DMS153 (cell line): ENCODE data around the gene NR5A1.
A peak's percentile ranks its signal among the peaks of the same experiment; 100 is the strongest.

Experiments used
- DNase-seq: peaks from one replicate; lab custom pipeline; 2025; lab: John Stamatoyannopoulos, UW

NR5A1 gene

DNA sequence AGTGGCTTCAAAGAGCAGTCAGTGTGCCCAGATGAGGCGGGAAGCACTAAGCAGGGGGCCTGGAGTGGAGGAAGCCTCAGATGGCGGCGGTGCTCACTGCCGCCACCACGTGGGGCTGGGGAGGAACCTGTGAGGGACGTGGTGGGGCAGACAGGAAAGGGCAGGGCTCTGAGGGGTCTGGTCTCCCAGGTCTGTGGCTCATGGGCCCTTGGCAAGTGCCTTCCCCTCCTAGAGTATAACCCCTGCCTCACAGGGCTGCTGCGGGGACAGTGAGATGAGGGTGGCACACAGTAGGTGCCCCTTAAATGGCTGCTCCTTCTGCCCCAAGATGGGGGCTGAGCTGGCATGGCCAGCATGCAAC, 26.6 kb downstream of the NR5A1 start:
- DNase-seq = no peak

DNA sequence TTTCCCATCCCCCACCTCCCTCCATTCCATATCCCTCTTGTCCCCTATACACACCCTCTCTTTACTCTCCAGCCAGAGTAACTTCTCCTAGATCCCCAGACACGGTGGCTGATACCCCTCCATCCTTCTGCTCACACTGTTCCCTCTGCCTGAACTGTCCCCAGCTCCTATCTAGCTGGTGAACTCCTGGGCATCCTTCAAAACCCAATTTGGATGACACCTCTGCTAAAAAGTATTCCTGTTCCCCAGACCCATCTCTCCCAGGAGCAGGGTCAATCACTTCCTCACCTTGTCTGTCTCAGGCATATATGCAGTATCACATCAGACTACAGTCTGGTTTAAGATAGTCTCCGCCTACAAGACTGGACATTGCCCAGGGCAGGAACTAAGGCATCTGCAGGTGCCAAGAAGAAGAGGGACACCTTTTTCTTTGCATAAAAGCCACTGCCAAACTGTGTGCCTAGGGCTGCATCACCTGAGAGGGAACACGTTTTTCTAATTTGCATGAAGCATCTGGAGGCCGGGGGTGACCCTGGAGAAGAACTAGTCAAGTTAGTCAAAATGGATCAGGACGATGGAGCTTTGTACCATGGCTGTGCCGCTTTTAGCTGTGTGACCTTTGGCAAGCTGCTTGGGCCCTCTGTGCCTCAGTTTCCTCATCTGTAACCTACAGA, 27.1 kb downstream of the NR5A1 start:
- no peak for DNase-seq

DNA sequence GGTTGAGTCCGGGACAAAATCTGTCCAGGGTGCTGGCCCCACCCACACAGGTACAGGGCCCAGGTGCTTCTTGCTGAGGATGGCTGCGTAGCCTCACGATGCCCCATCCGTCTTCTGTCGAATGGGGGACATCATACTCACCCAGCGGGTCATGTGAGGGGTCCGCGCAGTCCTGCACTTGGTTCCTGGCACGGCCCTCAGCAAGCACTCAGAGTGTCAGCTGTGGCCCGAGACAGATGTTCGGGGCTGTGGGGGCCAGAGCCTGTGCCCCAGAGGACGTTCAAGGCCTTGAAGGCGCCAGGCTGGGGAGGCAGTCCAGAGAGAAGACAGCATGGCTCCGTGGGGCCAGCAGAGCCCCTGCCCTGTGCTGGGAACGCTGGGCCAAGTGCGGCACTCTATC, 27.8 kb downstream of the NR5A1 start:
- DNase-seq = no peak

DNA sequence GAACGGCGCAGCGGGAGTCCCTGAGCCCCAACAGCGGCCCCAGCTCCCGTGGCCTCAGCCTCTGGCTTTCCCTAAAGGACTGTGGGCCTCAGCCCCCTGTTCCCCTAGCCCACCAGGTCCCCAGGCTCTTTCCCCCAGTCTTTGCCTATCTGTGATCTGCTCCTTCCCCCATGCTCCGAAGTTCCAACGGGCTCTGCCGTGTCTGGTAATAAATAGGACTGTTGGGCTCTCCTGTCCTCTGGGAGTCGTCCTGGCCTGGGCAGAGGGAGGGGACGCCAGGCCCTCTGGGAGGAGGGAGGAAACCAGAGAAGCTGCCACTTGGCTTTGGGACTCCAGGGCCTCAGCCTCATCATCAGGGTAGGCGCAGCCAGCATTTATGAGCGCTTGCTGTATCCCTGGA, 28.8 kb downstream of the NR5A1 start:
- DNase-seq = peak; percentile 67

DNA sequence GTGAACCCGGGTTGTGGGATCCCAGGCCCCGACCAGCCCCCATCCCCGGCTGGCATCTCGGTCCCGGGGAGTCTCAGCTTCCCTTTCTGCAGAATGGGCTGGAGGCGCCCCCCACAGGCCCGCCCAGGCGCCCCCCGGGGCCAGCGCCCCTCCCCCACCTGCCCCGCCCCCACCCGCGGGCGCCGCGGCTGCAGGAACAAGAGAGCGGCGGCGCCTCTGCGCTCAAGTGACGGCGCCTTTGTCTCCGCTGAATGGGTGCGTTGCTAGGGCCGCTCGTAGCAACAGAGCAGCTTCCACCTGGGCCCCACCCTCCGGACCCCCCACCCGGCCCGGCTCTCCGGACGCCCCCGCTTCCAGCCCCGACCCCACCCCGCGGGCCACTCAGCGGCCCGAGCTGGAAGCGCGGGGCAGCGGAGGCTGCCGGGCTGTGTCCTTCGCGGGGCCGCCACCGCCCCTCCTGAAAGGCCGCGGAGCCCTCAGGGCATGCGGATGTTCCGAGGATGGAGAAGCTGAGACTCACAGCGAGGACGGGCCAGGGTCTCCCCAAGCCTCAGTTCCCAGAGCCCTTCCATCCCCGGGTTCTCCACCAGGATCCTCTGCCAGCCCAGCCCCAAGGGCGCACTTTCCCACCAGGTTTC, 29.4 kb downstream of the NR5A1 start:
- peak; percentile 26 for DNase-seq

DNA sequence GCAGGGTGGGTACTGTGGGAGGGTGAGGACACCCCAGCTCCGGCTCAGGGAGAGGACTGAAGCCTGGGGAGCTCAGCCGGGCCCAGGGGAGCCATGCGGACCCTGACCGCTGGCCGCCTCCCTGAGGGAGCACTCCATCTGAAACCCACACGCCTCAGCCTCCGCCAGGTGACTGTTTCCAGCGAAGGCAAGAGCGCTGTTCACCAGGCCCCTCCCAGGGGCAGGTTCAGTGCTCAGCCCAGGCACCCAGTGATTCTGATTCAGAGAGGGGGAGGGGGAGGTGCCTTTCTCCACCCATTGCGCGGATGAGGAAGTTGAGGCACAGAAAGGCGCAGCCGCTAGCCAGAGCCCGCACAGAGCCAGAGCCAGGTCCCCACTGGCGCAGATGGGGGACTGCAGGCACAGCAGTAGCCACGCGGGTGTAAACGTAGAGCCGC, 30.0 kb downstream of the NR5A1 start:
- DNase-seq = peak; percentile 32

DNA sequence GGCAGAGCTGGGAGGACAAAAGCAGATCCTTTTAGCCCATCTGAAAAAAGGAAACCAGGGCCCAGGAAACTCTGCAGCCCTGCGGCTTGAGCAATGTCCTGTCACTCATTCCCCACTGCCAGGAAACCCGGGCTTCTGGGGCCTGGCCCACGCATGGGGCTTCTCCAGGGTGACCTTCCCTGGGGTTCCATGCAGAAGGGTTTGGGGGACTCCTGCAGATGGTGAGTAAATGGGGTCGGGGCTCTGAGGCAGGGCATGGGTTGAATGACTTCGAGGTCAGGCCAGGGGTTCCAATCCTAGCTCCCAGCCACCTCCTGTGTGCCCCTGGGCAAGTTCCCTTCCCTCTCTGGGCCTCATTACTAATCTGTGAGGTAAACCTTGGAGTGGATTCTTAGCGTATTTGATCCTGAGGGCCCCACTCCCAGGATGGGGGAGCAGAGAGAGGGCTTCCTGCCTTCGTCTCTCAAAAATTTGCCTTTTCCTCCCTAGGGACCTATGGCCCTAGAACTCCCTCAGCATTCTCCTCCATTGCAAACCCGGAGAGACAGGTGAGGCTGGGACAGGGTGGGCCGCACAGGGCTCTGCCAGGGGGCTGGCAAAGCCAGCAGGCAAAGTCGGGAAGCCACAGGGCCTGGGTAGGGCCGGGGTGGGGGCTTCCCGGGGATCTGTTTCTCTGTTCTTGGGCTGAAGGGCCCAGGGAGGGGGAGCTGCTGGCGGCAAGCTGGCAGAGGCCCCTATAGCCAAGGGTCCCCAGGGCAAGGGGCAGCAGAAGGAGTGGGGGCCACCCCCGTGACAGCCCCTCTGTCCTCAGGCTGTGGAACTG, 31.1 kb downstream of the NR5A1 start:
- DNase-seq = no peak

DNA sequence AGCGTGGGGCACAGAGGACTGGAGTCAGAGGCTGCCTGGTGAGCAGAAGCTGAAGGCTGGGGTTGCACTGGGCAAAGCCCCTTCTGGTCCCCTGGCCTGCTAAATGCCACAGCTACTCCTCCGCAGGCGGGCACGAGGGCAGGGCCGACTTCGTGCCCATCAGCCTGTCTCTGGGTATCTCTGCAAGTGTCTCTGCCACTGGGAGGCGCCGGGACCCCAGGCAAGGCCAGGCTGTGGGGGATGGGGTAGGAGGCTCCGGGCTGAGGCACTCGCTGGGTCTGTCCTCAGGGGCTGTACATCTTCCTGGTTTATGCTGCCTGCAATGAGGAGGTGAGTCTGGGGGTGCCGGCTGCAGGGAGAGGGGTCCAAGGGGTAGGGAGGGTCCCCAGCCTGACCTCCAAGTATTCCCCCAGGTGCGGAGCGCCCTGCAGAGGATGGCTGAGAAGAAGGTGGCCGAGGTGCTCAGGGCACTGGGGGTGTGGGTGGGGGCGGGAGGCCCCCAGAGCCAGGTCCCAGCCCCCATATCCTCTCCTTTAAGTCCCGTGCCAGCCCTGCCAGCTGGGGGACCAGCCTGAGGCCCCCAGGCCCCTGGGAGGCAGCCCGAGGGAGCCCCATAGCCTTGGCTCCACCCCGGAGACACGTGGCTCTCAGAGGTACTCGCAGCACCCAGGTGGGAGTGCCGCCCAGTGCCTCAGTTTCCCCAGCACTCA, 31.9 kb downstream of the NR5A1 start:
- DNase-seq = no peak

DNA sequence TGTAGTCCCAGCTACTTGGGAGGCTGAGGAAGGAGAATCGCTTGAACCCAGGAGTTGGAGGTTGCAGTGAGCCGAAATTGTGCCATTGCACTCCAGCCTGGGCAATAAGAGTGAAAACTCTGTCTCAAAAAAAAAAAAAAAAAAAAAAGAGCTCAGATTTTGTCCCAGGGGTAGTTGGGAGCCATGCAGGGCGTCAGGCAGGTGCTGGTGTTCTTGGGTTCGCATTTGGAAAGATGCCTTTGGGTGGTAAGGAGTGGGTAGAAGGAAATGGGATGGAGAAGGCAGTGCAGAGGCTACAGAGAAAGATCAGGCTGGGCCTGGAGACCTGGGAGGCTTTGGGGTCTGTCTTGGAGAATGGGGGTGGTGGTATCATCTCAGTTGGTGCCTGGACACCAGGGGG, 33.0 kb downstream of the NR5A1 start:
- DNase-seq = no peak

DNA sequence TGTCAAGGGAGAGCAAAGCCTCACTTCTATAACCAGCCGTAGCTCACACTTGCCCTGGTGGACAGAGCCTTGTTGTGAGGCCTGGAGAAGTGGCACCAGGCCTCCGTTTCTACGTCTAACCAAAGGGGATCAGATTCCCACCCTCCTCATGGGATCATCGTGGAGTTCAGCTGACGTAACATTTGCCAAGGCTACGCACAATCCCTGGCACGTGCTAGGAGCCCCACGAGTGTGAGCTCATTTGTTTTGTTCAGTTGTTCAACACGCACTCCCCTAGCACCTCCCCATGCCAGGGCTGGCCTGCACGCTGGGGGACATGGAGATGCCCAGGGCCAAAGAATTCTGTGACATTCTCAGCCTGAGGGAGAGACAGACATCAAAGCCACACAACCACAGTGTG, 33.9 kb downstream of the NR5A1 start:
- no peak for DNase-seq

DNA sequence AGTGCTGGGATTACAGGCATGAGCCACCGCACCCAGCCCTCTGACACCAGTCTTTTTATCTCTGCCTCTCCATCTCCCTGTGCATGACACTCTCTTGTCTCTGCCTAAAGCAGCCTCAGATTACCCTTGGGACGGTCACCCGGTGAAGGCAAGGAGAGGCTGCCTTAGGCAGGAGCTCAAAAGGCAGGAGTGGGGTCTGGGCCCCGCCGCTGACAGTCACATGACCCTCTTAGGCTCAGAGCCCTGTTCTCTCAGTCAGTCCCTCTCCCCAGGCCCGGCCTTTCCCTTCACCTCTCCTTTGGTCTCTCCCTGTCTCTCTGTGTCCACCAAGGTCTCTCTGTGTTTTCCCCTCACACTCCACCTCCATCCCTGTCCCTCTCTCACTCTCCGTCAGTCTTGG, 34.4 kb downstream of the NR5A1 start:
- DNase-seq = no peak

DNA sequence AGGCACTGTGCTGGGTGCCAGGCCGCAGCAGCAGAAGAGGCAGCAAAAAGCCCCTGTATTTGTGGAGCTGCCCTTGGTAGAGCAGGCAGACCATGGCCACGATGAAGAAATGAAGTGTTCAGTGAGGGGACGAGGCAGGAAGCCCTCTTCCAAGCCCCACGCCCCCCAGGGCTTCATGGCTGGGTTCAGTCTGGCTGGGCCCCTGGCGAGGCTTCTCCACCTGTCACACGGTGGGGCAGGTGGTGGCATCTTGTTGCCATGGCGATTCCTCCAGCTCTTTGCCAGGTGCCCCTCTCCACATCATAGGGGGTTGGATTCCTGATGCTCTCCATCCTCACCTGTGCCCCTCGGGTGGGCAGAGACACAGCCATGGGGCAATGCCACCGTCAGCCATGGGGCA, 35.4 kb downstream of the NR5A1 start:
- no peak for DNase-seq

DNA sequence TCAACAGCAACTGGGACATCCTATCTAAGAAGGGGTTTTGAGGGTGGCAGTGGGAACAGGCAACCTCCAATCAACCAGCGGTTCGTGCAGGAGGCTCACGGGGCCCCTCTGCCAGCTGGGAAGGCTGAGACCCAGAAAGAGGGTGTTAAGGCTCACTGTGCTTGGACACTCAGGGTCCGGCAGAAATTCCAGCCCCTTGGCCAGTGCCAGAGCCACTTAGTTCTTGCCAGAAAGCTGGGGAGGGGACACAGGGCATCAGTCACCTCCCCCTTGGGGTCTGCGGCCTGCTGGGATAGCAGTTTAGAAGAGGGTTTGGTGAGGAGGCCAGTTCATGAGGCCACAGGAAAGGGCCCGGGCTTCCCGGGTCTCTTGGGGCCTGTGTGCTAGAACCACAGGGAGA, 36.5 kb downstream of the NR5A1 start:
- no peak for DNase-seq

DNA sequence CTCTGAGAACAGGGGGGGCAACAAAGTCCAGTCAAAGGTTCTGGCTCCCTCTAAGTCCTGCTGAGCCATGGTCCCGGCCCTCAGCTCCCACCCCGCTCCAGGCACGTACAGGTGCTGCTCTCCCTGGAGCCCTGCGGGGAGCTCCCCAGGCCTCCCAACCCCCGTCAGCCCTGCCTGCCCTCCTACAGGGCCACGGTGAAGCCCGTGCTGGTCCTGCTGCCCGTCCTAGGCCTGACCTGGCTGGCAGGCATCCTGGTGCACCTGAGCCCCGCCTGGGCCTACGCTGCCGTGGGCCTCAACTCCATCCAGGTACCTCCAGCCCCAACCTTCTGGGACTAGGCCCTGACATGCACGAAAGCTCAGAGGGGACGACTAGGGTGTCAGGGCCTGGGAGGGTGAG, 36.9 kb downstream of the NR5A1 start:
- no peak for DNase-seq

DNA sequence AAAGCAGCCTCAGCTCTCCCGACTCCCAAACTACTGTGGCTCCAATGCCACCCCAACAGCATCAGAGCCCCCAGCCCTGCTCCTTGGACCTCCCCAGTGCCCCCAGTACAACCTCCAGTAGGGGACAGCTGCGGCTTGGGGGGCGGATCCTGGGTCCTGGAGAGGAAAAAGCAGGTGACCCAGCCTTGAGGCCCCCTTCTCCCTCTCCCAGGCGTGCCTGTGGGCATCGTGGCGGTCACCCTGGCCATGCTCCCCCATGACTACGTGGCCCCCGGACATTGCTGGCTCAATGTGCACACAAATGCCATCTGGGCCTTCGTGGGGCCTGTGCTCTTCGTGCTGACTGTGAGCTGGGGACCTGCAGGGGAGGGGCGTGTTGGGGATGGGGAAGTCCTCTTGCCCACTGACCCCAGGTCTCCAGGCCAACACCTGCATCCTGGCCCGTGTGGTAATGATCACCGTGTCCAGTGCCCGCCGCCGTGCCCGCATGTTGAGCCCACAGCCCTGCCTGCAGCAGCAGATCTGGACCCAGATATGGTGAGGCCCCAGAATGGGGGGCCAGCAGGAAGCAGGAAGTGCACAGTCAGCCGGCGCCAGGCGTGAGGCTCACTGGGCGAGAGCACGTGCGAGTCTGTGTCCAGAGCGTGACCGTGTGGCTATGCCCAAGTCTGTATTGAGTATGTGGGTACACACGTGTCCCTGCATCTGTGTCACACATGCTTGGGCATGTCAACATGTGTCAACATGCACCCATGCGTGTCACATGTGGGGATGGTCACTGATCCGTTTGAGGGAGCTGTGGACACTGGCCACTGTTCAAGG, 38.0 kb downstream of the NR5A1 start:
- no peak for DNase-seq

DNA sequence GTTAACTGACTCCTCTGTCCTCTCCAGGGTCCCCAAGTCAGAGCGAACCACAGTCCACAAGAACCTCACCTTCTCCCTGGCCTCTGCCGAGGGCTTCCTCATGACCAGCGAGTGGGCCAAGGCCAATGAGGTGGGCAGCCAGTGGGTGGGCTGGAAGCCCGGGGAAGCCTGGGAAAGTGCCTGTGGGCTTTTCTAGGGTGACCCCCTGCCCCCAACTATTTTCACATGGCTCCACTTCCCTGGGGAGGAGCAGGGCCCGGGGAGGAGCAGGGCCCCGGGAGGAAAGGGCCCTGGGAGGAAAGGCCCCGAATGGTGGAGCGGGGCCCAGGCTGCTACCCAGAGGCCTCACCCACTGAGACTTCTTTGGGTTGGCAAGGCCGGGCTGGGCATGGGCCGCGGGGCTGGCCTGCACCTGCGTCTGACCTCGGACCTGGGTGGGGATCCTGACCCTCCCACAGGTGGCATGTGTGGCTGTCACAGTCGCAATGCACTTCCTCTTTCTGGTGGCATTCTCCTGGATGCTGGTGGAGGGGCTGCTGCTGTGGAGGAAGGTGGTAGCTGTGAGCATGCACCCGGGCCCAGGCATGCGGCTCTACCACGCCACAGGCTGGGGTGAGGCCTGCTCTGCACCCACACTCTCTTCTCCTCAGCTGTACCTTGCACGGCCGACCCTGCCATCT, 39.0 kb downstream of the NR5A1 start:
- DNase-seq = no peak

DNA sequence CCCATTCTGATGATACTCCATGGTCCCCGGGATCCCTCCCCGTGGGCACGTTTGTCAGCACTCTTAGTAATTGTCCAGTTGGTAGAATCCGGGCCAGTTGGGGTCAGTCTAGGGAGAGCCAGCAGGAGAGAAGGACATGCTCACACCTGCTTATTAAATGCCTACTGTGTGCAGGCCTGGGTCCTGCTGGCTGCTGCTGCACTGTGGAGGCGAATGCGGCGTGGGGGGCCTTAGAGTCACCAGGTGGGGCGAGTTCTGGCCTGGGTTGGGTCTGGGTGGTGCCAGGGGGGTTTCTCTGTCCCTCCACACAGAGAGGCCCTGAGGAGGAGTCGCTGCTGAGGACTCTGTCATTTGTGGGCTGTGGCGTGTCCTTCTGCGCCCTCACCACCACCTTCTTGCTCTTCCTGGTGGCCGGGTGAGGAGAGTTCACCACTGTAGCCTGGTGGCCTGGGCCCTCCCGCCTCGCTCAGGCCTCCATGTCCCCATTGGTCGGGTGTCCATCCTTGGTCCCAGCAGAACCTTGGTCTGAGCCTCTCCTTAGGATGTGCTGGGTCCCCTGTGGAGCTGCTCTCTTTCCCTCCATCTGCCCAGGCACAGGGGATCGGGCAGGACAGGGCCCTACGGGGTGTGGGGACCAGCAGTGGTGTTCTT, 39.7 kb downstream of the NR5A1 start:
- DNase-seq = no peak

DNA sequence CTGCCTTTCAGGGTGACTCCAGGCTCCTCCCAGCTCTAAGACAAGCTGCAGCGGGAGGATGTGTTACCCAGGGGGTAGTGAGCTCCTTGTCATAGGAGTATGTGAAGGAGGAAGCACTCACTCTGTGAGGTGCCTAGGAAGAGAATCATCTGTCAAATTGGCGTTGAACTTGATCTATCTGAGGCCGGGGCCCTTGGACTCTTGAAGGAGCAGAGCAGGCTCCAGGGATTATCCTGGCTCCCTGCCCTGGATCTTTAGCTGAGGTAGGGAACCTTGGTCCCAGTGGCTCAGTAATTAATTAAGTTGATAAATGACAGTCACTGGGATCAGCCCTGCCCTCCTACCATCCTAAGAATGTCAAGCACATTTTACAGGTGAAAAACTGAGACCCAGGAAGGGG, 41.5 kb downstream of the NR5A1 start:
- DNase-seq = no peak

DNA sequence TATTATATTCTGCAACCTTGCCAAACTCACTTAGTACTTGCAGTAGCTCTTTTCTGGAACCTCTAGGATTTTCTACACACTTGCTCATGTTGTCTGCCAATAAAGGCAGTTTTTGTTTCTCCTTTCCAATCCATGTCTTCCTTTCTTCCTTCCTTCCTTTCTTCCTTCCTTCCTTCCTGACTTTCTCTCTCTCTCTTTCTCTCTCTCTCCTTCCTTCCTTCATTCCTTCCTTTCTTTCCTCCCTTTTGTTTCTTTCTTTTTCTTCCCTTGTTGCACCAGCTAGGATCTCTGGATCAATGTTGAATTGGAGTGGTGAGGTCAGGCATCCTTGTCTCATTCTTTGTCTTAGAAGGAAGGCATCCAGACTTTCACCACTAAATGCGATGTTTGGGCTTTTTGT, 44.5 kb downstream of the NR5A1 start:
- DNase-seq = no peak

DNA sequence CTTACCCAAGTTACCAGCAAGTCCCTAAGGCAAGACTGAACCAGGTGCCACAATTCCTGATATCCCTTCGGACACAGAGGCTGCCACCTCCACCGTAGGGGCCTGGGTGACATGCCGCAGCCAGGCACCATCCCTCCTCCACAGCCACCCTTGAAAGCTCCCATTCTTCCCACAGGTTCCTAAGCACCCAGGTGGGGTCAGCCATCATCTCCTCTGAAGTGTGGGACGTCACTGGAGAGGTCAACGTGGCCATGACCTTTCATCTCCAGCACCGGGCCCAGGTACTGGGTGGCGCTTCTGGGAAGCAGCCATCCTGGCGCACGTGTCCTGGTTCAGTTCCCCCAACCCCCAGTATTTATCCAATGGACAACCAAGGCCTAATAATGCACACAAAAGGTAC, 48.8 kb downstream of the NR5A1 start:
- no peak for DNase-seq
